Esophagus squamous epithelium (tissue), 5 donors: Measurements from ENCODE around the gene CFTR. TPM values are rescaled to one million over a fixed set of nuclear protein-coding genes. Genes with fewer than 3 reads are reported as not detected.
A peak's percentile ranks its signal among the peaks of the same experiment; 100 is the strongest.

ENCODE experiments used
- DNase-seq: peaks from one replicate; lab custom pipeline; 2025; lab: John Stamatoyannopoulos, UW
- H3K27ac ChIP-seq, 4 donors: fragments of 200-600 bp; sonication (generic); one replicate each; pipeline ENCODE4 v1.5.1; 2016 to 2019; ENCODE audit warnings: mild to moderate bottlenecking in 1 of 4
- H3K27me3 ChIP-seq, 4 donors: fragments of 200-600 bp; sonication (generic); 1 replicate in 3 of 4; 2 replicates in 1 of 4; pipeline versions ENCODE4 v1.5.1 to v1.6.0; 2017 to 2021; ENCODE audit warnings: antibody characterized with exemption in 1 of 4
- H3K36me3 ChIP-seq, 3 donors: fragments of 200-600 bp; sonication (generic); one replicate each; pipeline ENCODE4 v1.5.1; 2016 to 2019
- H3K4me1 ChIP-seq, 3 donors: fragments of 200-600 bp; sonication (generic); one replicate each; pipeline ENCODE4 v1.5.1; 2017 to 2019
- H3K4me3 ChIP-seq, 4 donors: fragments of 200-600 bp; sonication (generic); 1 replicate in 3 of 4; 2 replicates in 1 of 4; pipeline ENCODE4 v1.5.1; 2016 to 2019; ENCODE audit warnings: mild to moderate bottlenecking in 2 of 4, moderate library complexity in 1 of 4
- H3K9me3 ChIP-seq, 3 donors: fragments of 200-600 bp; sonication (generic); one replicate each; pipeline ENCODE4 v1.5.1; 2016 to 2019
- POLR2A ChIP-seq, 4 donors: fragments of 450-650 bp; IDR thresholded peaks; one replicate each; pipeline ENCODE4 v1.6.1; 2017; ENCODE audit warnings: antibody characterized with exemption in 4 of 4, mild to moderate bottlenecking in 4 of 4, moderate library complexity in 3 of 4
- WGBS, 2 donors: methylation state at CpG; one replicate each; pipeline ENCODE4 v1.1.5; 2018; 5-methylcytosine and 5-hydroxymethylcytosine counted together
- intact Hi-C: fragments of 100-400 bp; cut with DNase I; formaldehyde crosslinking; loops from one replicate; pipeline ENCODE4 v1.15.0; 2022
- total RNA-seq, 4 donors: library from RNA; depleted of rRNA; stranded (reverse); fragments of >200 nt; gene quantifications; one replicate each; pipeline ENCODE4 v1.1.0, GENCODE V29; 2016
- TF ChIP-seq, protein P1 (sequence below), 6 experiments: fragments of 450-650 bp in 4 of 6; fragments of 200-600 bp in 2 of 6; sonication (generic) in 2 of 6; IDR thresholded peaks; one replicate each; pipeline ENCODE4 v1.5.1; 2016 to 2019; ENCODE audit warnings: antibody characterized with exemption in 6 of 6, mild to moderate bottlenecking in 4 of 6, moderate library complexity in 4 of 6
- donor health status: DM: yes; HTN: yes; CAD: no.

The CFTR gene
- total RNA-seq, 4 donors from 2014 or later = 0.38 to 2.1 (median 0.99) TPM; not detected in 1

DNA sequence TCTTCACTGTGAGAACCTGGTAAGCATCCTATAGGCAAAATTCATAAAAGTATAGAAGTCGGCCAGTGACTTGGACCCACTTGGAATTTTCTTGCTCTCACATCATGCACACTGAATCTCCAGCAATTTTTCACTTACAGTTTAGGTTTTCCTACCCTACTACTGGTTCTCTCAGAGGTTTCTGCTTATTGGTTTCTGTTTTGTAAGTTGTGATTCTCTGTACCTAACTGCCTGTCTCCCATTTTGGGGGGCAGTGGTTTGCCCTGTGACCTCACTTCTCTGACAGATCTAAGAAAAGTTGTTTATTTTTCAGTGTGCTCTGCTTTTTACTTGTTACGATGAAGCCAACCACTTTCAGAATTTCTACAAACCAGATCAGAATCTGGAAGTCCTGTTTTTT is 158.1 kb downstream of the CFTR start:
- no peak for TF ChIP-seq POLR2A (IDR thresholded peaks at IDR 0.05)
- TF ChIP-seq, protein P1, sequence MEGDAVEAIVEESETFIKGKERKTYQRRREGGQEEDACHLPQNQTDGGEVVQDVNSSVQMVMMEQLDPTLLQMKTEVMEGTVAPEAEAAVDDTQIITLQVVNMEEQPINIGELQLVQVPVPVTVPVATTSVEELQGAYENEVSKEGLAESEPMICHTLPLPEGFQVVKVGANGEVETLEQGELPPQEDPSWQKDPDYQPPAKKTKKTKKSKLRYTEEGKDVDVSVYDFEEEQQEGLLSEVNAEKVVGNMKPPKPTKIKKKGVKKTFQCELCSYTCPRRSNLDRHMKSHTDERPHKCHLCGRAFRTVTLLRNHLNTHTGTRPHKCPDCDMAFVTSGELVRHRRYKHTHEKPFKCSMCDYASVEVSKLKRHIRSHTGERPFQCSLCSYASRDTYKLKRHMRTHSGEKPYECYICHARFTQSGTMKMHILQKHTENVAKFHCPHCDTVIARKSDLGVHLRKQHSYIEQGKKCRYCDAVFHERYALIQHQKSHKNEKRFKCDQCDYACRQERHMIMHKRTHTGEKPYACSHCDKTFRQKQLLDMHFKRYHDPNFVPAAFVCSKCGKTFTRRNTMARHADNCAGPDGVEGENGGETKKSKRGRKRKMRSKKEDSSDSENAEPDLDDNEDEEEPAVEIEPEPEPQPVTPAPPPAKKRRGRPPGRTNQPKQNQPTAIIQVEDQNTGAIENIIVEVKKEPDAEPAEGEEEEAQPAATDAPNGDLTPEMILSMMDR (IDR thresholded peaks at IDR 0.05) = no peak
- no peak overlapping the region for H3K27ac ChIP-seq
- WGBS, 2 donors = 75 to 93% methylated on average over 2 of the region's 2 CpGs
- no peaks in the 10 kb centered on the region for H3K9me3 ChIP-seq
- peaks cover 0 to 19% (median 0%) of the 10 kb centered on the region in 3 donors for H3K4me1 ChIP-seq
- H3K36me3 ChIP-seq = no peaks in the 10 kb centered on the region
- H3K4me3 ChIP-seq = no peak overlapping the region
- intact Hi-C loops = no loop called here
- H3K27me3 ChIP-seq = no peaks in the 10 kb centered on the region
- no peak for DNase-seq

DNA sequence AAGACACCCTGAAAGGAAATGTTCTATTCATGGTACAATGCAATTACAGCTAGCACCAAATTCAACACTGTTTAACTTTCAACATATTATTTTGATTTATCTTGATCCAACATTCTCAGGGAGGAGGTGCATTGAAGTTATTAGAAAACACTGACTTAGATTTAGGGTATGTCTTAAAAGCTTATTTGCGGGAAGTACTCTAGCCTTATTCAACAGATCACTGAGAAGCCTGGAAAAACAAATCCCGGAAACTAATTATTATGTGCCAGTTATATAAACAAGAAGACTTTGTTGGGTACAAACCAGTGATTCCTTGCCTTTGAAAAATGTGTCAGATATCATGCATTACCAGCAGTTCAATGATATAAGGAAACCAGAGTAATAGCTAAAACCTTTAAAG is 160.1 kb downstream of the CFTR start:
- Histone ChIP-seq H3K36me3 (no peaks in the 10 kb centered on the region), H3K4me1 (peaks cover 0 to 39% (median 0%) of the 10 kb centered on the region in 3 donors), H3K27me3 (no peaks in the 10 kb centered on the region), H3K4me3 (no peak overlapping the region), H3K27ac (peak overlapping the region in 1 of 4 donors; percentile 31), H3K9me3 (no peaks in the 10 kb centered on the region)
- no peak for DNase-seq
- TF ChIP-seq, protein P1 (IDR thresholded peaks at IDR 0.05) = no peak
- 56 to 75% methylated on average over 2 of the region's 2 CpGs for WGBS, 2 donors
- intact Hi-C loops = no loop called here

DNA sequence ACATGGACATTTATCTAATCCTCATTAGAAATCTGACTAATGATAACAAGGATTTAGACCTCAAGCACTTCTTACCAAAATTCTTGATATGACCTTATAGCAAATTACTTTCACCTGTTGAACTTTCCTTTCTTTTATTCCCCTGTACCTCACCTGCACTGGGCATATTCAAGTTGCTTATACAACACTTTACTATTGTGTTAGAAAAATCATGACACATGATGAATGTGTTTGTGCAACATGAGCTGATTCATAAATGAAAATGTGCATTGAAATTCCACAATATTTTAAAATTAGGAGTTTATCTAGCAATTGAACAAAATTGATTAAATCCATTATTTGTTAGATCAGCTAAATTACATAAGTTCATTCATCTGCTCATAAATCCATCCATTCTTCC is 160.6 kb downstream of the CFTR start:
- Histone ChIP-seq H3K4me1 (peaks cover 0 to 44% (median 0%) of the 10 kb centered on the region in 3 donors), H3K27me3 (no peaks in the 10 kb centered on the region), H3K27ac (peak overlapping the region in 1 of 4 donors; percentile 31), H3K4me3 (no peak overlapping the region), H3K36me3 (no peaks in the 10 kb centered on the region), H3K9me3 (no peaks in the 10 kb centered on the region)
- TF ChIP-seq POLR2A (IDR thresholded peaks at IDR 0.05) = no peak
- TF ChIP-seq, protein P1 (IDR thresholded peaks at IDR 0.05) = no peak
- intact Hi-C loops = no loop called here
- no peak for DNase-seq

DNA sequence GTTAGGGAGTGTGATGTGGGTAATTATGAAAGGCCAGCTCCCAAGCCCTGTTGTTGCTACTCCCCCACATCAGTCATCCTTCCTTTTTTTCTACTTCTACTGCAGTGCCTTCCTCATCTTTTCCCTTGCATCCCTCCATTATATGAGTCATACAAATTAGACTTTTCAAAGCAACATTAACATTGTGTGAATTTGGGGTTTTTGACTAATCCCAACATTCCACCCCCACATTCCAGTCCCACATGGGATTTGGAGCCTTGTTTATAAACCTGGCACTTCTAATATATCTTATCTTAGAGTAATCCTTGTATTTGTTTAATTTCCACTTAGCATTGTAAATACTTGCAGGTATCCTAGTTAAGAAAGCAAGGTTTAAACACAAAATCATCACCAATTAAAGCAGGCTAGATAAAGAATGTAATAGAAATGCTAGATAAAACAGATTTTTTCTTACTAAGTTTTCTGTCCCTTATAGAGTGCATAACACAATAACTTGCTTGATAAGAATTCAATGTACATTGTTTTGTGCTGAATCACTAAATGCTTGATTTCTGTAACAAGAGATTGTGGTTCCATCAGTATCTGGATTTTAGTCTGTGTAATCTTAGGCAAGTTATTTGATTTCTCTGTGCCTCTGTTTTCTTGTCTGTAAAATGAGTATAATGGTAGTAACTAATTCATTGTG is 165.8 kb downstream of the CFTR start:
- Histone ChIP-seq H3K36me3 (no peaks in the 10 kb centered on the region), H3K4me3 (no peak overlapping the region), H3K9me3 (no peaks in the 10 kb centered on the region), H3K27me3 (no peaks in the 10 kb centered on the region), H3K27ac (no peak overlapping the region), H3K4me1 (peaks cover 0 to 51% (median 0%) of the 10 kb centered on the region in 3 donors)
- TF ChIP-seq POLR2A (IDR thresholded peaks at IDR 0.05) = no peak
- TF ChIP-seq, protein P1 (IDR thresholded peaks at IDR 0.05) = no peak
- DNase-seq = no peak
- intact Hi-C loops = no loop called here

DNA sequence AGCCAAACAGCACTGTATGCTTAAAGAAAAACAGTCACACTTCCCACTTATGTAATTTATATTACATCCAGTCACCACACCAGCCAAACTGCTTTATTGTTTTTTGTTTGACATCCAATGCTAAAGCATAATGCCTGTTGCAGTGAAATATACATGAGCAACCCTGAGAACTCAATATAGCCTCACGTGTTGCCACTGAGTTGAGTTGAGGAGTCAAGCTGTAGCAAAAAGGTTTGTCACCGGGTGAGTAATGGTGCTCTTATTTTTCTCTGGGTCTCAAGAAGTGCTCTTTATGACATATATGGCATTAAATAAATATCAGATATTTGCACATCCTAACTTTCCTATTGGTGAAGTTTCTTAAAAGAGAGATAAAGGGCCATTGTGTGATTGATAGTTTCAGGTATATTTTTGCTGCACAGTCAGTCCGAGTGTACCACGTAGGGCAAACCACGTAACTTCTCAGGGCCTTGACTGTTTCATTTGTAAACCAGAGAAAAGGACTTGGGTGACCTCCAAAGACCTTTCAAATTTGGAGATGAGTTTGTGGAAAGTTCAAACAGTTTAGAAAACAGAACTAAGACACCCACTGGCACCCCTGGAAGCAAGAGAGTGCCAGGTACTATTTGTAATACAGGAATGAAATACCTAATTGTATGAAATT is 168.5 kb downstream of the CFTR start:
- TF ChIP-seq, protein P1 (IDR thresholded peaks at IDR 0.05) = no peak
- TF ChIP-seq POLR2A (IDR thresholded peaks at IDR 0.05) = no peak
- Histone ChIP-seq H3K9me3 (no peaks in the 10 kb centered on the region), H3K36me3 (no peaks in the 10 kb centered on the region), H3K27ac (peak overlapping the region in 3 of 4 donors; percentile 45 to 66 (median 63)), H3K4me3 (no peak overlapping the region), H3K27me3 (no peaks in the 10 kb centered on the region), H3K4me1 (peaks cover 0 to 38% (median 0%) of the 10 kb centered on the region in 3 donors)
- intact Hi-C loops = no loop called here
- no peak for DNase-seq
- WGBS, 2 donors = 25 to 54% methylated on average over 5 of the region's 5 CpGs
